Activated CD8-positive, alpha-beta memory T cell treated with anti-CD3 and anti-CD28 coated beads, Interleukin-2, amount 50 U/mL, for 1 hour (primary cell): Measurements from ENCODE around the gene TGFB1.
A peak's percentile ranks its signal among the peaks of the same experiment; 100 is the strongest.

Experiments used
- DNase-seq: peaks from one replicate; pipeline ENCODE4 v3.0.0-alpha.2; 2020; ENCODE audit errors: extremely low read depth

Gene TGFB1

DNA sequence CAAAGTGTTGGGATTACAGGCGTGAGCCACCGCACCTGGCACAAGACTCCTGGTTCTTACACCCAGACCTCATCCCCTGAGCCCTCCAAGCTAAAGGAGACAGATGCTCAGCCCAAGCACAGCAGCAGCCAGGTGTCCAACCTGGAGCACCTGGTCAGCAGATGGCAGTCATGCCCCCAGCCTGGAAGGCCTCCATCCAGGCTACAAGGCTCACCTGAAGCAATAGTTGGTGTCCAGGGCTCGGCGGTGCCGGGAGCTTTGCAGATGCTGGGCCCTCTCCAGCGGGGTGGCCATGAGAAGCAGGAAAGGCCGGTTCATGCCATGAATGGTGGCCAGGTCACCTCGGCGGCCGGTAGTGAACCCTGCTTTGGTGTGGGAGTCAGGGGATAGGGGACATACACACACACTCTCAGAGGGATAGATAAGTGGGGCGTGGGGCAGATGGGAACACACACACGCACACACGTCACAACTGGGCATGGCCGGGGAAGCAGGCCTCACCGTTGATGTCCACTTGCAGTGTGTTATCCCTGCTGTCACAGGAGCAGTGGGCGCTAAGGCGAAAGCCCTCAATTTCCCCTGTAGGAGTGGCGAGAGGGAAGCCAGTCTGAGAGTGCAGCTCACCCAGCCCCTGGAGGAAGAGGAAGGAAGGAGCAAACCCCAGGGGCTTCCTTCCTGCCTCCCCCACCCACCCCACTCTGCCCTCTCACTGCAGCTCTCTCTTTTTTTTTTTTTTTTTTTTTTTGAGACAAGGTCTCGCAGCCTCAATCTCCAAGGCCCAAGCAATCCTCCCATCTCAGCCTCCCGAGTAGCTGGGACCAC lies 11.8 kb downstream of the TGFB1 start:
- no peak for DNase-seq

DNA sequence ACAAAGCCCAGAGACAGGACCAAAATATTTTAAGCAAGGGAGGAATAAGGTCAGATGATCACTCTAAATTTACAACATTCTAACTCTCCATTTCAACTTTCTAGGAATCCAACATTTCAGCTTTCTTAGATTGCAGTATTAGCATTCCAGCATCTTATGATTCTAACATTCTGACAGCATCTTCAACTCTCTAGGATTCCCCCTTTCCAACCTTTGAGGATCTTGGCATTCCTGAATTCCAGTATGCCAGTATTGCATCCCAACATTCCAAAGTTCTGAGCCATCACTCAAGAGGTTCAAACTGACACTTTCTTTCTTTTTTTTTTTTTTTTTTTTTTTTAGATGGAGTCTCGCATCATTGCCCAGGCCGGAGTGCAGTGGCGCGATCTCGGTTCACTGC lies 13.8 kb downstream of the TGFB1 start:
- DNase-seq, result no peak

- no peak for DNase-seq
These were observed 18.3 kb downstream of the TGFB1 start for GRCh38 chr19:41335467-41335866.

DNA sequence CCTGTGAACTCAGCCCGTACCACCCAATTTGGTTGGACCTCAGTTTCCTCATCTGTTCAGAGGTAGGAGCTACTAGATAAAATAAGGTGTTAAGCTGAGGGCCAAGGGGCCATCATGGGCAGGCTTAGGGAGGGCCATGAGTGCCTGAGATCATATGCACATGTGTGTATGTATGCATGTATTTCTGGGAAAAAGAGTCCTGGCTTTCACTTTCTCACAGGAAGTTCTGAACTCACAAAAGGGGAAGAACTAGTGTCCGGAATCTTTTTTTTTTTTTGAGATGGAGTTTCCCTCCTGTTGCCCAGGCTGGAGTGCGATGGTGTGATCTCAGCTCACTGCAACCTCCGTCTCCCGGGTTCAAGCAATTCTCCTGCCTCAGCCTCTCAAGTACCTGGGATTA lies 18.9 kb downstream of the TGFB1 start:
- DNase-seq, result no peak

GRCh38 chr19:41332468-41332867 lies 21.3 kb downstream of the TGFB1 start:
- no peak for DNase-seq

DNA sequence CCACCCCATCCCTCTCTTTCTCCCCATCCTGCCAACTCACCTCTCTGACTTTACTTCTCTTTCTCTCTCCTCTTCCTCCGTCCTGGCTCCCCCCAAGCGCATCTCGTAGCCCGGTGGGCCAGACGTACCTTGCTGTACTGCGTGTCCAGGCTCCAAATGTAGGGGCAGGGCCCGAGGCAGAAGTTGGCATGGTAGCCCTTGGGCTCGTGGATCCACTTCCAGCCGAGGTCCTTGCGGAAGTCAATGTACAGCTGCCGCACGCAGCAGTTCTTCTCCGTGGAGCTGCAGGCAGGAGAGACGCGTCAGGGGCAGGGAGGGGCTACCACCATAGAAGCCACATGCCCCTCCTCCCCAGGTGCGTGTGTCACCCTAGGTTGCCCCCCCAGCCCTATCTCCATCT lies 21.7 kb downstream of the TGFB1 start:
- DNase-seq, result no peak

DNA sequence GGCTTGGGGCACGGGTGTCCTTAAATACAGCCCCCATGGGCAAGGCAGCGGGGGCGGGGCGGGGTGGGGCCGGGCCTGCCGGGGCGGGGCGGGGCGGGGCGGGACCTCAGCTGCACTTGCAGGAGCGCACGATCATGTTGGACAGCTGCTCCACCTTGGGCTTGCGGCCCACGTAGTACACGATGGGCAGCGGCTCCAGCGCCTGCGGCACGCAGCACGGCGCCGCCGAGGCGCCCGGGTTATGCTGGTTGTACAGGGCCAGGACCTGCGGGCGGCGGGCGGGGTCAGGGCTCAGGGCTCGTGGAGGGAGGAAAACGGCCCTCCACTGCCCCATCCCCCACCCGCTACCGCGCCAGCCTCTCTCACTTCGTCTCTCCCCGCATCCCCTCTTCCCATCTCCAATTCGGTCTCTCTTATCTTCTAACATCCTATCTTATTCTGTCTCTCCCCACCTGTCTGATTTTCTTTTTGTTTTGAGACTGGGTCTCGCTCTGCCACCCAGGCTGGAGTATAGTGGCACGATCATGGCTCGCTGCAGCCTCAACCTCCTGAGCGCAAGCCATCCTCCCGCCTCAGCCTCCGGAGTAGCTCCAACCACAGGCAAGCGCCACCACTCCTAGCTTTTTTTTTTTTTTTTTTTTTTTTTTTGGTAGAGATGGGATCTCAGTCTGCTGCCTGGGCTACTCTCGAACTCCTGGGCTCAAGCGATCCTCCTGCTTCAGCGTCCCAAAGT lies 22.6 kb downstream of the TGFB1 start:
- DNase-seq, result no peak

DNA sequence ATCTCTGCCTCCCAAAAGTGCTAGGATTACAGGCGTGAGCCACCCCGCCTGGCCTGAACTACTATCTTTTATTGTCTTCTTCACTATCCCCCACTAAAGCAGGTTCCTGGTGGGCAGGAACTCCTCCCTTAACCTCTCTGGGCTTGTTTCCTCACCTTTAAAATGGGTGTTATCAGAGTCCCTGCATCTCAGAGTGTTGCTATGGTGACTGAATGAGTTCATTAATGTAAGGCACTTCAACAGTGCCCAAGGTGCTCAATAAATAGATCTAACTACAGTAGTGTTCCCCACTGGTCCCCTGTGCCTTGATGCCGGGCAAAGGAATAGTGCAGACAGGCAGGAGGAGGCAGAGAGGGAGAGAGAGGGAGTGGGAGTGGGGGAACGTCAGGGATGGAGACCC lies 23.2 kb downstream of the TGFB1 start:
- DNase-seq, result no peak

- no peak for DNase-seq
These were observed 24.9 kb downstream of the TGFB1 start for GRCh38 chr19:41328842-41329225.

DNA sequence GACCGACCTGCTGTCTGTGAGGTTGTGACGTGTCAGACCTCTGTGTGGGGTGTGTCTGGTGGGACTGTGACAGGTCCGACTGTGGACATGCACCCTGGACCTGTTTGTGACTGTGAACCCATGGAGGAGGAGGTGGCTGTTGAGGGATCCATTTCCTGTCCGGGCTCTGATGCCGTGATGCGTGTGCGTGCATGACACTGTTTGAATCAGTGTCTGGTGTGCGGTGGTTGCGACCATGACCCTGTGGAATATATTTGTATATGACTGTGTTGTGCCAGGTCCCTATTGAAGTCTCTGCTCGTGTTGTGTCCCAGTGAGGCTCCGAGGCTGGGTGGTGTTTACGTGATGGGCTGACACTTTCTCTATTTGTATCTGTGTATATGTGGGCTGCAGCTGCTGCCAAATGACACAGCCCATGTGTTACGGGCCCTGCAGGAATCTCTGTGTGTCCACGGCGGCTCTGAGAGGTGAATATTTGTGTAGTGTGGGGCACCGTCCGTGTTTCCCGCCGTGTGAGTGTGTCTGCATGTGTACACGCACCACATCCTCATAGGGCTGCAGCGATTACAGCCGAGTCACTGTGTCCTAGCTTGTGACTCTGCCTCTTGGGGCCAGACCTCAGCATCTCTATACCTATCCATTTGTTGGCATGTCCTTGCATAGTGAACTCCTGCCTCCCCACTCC lies 25.4 kb downstream of the TGFB1 start:
- no peak for DNase-seq

DNA sequence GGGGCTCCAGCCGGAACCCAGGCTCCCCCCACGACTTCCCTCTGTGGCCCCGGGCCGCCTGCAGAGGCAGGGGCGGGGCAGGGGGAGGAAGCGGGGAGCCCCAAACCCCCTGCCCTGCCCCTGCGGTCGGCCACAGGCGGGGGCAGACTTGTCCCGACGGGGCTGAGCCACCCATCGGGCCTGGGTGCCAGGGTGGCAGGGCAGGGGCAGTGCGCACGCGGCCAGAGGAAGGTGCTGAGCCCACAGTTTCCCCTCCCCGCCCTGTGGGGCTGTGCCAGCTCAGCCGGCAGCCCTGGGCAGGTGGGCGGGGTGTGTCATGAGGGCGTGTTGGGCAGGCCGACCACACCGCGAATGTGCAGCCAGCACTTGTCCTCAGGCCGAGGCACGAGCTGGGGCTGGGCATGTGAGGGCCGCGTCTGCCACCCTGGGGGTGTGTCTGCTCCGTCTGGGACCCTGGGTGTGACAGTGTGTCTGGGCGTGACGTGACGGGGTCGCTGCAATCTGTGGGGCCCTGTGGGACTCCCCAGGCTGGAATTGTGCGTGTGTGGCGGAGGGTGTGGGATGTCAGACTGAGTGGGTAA lies 26.1 kb downstream of the TGFB1 start:
- DNase-seq, result peak; percentile 91

- DNase-seq, result no peak
These were observed 26.6 kb downstream of the TGFB1 start for GRCh38 chr19:41327076-41327575.

GRCh38 chr19:41325947-41326706 lies 27.6 kb downstream of the TGFB1 start:
- DNase-seq, result no peak

DNA sequence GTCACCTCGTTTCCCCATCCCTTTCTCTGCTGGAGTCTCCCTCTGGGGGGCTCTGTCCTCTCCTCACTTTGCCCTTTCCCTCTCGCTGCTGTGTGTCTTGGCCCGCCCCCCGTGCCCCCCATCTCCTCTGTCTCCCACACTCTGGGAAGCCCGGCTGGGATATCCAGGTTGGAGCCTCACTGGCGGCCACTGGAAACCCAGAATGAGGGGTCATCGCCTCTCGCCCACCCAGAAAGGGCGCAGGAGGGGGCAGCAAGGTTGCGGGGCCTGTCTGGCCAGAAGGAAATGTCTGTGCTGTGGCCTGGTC lies 28.1 kb downstream of the TGFB1 start:
- DNase-seq, result no peak

DNA sequence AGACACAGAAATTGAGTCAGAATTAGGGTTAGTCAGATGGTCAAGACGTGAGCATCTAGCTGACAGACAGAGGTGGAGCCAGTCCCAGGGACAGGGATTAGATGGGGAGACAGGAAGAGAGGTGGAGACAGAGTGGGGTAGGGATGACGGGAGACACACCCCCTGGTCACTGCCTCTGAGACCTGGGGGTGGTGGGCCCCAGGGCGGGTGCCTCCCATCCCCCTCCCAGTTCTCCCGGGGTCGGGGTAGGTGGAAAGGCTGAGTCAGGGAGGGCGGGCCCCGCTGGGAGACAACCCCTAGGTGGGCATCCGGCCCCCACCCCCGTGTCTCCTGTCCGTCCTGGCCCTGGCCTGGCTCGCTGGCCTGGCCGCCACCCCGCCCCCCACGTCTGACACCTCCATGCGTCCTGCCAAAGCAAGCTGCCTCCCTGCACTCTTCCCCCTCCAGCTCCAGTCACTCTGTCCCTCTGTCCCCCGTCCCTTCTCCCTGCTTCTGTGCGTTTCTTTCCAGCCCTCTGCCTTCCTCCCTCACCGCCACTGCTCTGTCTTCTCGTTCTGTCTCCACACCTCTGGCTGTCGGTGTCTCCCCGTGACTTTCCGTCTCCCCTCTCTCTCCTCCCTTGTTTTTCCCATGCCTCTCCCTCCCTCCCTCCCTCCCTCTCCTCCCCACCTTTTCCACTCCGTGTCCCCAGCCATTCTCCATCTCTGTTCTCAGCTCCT lies 28.6 kb downstream of the TGFB1 start:
- DNase-seq, result no peak

GRCh38 chr19:41324231-41324702 lies 29.5 kb downstream of the TGFB1 start:
- no peak for DNase-seq

DNA sequence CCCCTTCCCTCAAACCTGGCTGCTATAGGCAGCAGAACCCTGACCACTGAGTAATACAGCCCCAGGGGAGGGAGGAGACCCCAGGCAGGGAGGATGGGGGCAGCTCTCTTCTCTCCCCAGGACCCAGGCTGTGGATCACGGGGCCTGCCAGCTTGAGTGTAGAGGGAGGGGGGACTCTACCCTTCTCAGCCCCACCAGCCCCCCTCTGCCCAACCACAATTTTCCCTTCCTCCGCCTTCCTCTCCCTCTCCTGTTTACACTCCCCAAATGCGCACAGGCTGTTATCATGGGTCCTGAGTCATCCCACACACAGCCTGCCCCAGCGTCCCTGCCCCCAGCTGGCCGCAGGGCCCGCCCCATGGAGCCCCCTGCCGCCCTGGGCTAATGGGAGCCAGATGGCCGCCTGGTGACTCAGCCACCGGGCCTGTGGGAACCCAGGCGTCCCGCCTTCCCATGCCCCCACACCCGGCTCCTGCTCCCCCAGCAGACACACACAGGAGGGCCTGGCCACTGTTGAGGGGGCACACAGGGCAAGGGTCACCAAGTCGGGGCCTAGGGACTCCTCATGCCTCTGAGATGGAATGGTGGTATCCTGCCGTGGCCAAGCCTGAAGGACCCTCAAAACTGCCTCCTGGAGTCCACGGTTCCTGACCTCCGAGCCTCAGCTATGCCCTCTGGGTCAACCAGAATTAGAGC lies 30.1 kb downstream of the TGFB1 start:
- no peak for DNase-seq

DNA sequence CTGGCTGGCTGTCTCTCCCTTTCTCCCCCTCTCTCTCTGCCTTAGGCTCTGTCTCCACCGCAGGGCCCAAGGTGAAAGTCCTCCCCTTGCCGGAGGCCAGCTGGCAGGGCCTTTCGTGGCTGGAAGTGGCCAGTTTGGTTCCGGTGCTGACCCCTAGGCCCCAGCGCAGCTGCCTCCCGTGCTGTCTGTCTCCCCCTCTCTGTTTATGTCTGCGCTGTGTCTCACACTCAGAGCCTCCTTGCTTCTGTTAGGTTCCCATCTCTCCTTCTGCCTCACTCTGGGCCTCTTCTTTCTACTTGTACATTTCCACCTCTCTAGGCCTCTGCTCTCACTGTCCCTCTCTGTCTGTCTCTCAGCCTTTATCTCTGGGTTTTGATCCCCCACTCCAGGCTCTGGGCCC lies 30.7 kb downstream of the TGFB1 start:
- DNase-seq, result no peak

DNA sequence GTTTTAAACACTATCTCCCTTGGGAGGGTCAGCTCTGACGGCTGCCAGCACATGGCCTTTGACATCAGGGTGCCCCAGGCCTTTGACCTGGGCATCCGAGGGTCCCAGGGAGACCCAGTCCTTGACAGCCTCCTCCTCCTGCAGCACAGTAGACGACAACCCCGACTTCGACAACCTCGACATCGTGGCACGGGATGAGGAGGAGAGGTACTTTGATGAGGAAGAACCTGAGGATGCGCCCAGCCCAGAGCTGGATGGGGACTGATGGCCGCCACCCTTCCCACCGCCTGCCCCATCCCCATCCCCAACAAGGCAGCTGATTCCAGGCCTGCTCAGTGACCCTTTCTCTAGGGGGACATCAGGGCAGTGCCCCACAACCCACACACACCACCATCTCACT lies 31.3 kb downstream of the TGFB1 start:
- DNase-seq, result no peak

GRCh38 chr19:41321600-41322270 lies 32.0 kb downstream of the TGFB1 start:
- no peak for DNase-seq
